Measurements from ENCODE around the gene HADHB. TPM values are rescaled to one million over a fixed set of nuclear protein-coding genes. Genes with fewer than 3 reads are reported as not detected.

The HADHB gene
- total RNA-seq, 1 donor from 2014 or later: 96.8 TPM

DNA sequence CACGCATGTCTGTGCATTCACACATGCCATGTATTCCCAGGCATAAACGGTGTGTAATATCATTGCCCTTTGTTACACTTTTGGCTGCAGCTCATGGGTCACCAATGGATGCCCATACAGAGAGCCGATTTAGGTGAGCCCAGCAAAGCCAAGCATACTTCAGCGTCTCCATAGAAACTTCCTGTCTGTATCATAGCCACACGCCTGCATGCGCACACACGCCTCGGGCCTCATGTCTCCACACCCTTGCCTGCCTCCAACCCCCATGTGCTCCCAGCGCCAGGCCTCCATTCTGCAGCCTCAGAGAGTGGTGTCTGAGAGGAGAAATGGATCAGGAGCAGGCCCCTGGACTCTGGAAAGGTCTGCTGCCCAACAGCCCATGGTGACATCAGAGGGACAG is 67.7 kb downstream of the HADHB start:
- Mint-ChIP-seq H3K9me3 (ENCODE audit: low read depth) (no peaks in the 10 kb centered on the region), H3K27ac (ENCODE audit: unreplicated experiment) (no peak overlapping the region), H3K36me3 (ENCODE audit: low read depth) (no peaks in the 10 kb centered on the region), H3K27me3 (ENCODE audit: low read depth) (peaks cover 4% of the 10 kb centered on the region), H3K4me3 (ENCODE audit: unreplicated experiment) (no peak overlapping the region), H3K4me1 (ENCODE audit: low read depth) (no peaks in the 10 kb centered on the region)
- TF ChIP-seq, protein P1, sequence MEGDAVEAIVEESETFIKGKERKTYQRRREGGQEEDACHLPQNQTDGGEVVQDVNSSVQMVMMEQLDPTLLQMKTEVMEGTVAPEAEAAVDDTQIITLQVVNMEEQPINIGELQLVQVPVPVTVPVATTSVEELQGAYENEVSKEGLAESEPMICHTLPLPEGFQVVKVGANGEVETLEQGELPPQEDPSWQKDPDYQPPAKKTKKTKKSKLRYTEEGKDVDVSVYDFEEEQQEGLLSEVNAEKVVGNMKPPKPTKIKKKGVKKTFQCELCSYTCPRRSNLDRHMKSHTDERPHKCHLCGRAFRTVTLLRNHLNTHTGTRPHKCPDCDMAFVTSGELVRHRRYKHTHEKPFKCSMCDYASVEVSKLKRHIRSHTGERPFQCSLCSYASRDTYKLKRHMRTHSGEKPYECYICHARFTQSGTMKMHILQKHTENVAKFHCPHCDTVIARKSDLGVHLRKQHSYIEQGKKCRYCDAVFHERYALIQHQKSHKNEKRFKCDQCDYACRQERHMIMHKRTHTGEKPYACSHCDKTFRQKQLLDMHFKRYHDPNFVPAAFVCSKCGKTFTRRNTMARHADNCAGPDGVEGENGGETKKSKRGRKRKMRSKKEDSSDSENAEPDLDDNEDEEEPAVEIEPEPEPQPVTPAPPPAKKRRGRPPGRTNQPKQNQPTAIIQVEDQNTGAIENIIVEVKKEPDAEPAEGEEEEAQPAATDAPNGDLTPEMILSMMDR (IDR thresholded peaks at IDR 0.05): no peak
- DNase-seq (ENCODE audit: low spot score): no peak

DNA sequence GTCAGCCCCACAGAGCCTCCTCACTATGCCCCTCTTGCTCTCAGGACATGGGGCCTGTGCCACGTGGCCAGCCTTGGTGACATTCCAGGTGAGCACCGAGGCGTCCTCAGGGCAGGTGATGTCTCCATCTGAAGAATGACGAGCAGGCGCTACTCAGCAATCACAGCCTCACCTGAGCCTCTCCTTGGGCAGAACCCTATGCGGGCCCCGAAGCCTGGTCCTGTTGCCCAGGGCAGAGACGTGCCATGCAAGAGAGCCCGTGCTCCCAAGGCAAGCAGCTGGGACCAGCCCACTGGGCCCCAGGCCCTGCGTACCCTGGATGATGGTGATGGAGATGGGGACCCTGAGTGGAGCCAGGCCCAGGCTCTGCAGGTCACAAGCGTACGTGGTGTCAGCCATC is 68.7 kb downstream of the HADHB start:
- peak; percentile 90 for DNase-seq (ENCODE audit: low spot score)
- Mint-ChIP-seq H3K27me3 (ENCODE audit: low read depth) (peaks cover 11% of the 10 kb centered on the region), H3K9me3 (ENCODE audit: low read depth) (no peaks in the 10 kb centered on the region), H3K36me3 (ENCODE audit: low read depth) (no peaks in the 10 kb centered on the region), H3K4me3 (ENCODE audit: unreplicated experiment) (no peak overlapping the region), H3K4me1 (ENCODE audit: low read depth) (no peaks in the 10 kb centered on the region), H3K27ac (ENCODE audit: unreplicated experiment) (no peak overlapping the region)
- TF ChIP-seq, protein P1 (IDR thresholded peaks at IDR 0.05): no peak

DNA sequence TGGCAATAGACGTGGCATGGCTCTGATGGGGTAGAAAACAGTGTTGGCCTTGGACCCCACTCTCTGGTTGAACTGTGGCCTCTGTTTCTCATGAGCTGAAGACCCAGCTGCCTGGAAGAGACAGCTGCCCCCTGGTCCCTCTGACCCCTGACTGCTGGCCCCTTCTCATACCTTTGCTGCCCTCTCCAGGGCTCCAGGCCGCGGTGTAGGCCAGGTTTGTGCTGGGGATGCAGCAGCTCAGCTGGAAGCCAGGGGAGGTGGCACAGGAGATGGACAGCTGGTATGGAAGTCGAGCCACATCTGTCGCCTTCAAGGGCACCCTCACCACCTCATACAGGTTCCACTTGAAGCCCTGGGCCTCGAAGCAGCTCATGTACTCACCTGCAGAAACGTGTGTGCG is 69.5 kb downstream of the HADHB start:
- H3K9me3 Mint-ChIP-seq (ENCODE audit: low read depth): no peaks in the 10 kb centered on the region
- no peak overlapping the region for H3K4me3 Mint-ChIP-seq (ENCODE audit: unreplicated experiment)
- DNase-seq (ENCODE audit: low spot score): no peak
- H3K27me3 Mint-ChIP-seq (ENCODE audit: low read depth): peaks cover 17% of the 10 kb centered on the region
- H3K27ac Mint-ChIP-seq (ENCODE audit: unreplicated experiment): no peak overlapping the region
- TF ChIP-seq, protein P1 (IDR thresholded peaks at IDR 0.05): peak; percentile 7
- no peaks in the 10 kb centered on the region for H3K4me1 Mint-ChIP-seq (ENCODE audit: low read depth)
- no peaks in the 10 kb centered on the region for H3K36me3 Mint-ChIP-seq (ENCODE audit: low read depth)

DNA sequence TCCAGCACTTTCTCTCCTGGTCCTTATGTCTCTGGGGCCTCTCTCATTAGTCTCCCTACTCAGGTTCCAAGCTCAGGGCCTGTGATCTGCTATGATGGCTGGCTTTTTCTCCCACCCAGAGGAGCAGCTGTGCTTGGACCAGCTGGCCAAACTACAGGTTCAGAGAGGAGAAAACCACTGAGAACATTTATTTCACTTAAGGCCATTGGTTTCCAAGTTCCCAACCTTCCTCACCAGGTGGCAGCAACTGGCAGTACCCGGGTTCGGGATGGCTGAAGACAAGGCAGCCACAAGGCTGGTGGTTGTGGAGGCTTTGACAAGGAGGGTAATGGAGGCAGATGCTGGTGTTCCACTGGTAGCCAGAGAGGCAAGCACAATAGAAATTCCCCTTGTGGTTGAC is 71.3 kb downstream of the HADHB start:
- no peak for DNase-seq (ENCODE audit: low spot score)
- Mint-ChIP-seq H3K27ac (ENCODE audit: unreplicated experiment) (no peak overlapping the region), H3K4me3 (ENCODE audit: unreplicated experiment) (no peak overlapping the region), H3K27me3 (ENCODE audit: low read depth) (peaks cover 21% of the 10 kb centered on the region), H3K4me1 (ENCODE audit: low read depth) (no peaks in the 10 kb centered on the region), H3K9me3 (ENCODE audit: low read depth) (no peaks in the 10 kb centered on the region), H3K36me3 (ENCODE audit: low read depth) (no peaks in the 10 kb centered on the region)
- TF ChIP-seq, protein P1 (IDR thresholded peaks at IDR 0.05): peak; percentile 60

DNA sequence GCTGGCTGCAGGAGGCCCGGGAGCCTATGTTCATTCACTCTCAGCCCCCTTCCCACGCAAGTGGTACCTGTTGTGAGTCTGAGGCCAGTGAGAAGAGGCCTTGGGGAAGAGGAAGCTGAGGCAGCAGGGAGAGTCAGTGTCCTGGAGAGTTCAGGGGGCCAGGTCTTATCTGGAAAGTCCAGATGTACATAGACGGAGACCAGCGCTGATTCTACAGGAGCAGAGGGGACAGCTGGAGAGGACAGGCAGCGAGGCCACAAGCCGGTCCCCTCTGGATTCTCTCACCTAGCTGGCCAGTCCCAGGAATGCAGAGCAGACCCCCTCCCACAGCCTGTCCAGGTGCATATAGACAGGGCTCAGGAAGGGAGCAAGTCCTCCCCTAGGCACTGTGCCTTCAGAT is 72.1 kb downstream of the HADHB start:
- no peaks in the 10 kb centered on the region for H3K36me3 Mint-ChIP-seq (ENCODE audit: low read depth)
- H3K27ac Mint-ChIP-seq (ENCODE audit: unreplicated experiment): no peak overlapping the region
- no peak for DNase-seq (ENCODE audit: low spot score)
- TF ChIP-seq, protein P1 (IDR thresholded peaks at IDR 0.05): no peak
- H3K9me3 Mint-ChIP-seq (ENCODE audit: low read depth): no peaks in the 10 kb centered on the region
- H3K4me1 Mint-ChIP-seq (ENCODE audit: low read depth): no peaks in the 10 kb centered on the region
- H3K27me3 Mint-ChIP-seq (ENCODE audit: low read depth): peaks cover 25% of the 10 kb centered on the region
- no peak overlapping the region for H3K4me3 Mint-ChIP-seq (ENCODE audit: unreplicated experiment)

Data from chondrocyte (in vitro differentiated cells).